Measurements from ENCODE around the gene FAM118A.
"Not testable (repeated sequence)": the region's sequence is repeated elsewhere in the genome, so short reads cannot be mapped to it uniquely, and the experiment has no call there.

FAM118A gene

DNA sequence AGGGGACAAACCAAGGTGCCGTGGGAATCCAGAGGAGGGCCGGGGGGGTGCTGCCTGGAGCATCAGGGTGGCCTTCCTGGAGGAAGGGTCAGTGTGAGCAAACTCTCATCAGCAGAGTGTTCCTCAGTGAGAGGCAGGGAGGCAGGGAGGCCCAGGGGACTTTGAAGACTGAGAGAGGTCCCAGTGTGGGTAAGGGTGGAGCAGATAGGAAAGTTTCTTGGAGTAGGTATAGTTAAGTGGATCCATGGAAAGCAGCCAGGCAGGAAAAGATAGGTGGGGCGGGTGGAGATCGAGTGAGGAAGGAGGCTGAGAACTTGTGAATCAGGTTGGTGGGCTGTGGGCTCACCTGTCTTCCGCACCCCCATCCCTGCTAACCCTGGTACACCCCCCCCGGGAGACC lies 15.7 kb upstream of the FAM118A start:
- no peak for DNase-seq (ENCODE audit: low read depth)
- no peak overlapping the region for H3K4me3 ChIP-seq (ENCODE audit: control insufficient read depth, low read depth, low read length)
- TF ChIP-seq, protein P1, sequence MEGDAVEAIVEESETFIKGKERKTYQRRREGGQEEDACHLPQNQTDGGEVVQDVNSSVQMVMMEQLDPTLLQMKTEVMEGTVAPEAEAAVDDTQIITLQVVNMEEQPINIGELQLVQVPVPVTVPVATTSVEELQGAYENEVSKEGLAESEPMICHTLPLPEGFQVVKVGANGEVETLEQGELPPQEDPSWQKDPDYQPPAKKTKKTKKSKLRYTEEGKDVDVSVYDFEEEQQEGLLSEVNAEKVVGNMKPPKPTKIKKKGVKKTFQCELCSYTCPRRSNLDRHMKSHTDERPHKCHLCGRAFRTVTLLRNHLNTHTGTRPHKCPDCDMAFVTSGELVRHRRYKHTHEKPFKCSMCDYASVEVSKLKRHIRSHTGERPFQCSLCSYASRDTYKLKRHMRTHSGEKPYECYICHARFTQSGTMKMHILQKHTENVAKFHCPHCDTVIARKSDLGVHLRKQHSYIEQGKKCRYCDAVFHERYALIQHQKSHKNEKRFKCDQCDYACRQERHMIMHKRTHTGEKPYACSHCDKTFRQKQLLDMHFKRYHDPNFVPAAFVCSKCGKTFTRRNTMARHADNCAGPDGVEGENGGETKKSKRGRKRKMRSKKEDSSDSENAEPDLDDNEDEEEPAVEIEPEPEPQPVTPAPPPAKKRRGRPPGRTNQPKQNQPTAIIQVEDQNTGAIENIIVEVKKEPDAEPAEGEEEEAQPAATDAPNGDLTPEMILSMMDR (conservative IDR thresholded peaks at IDR 0.05; ENCODE audit: control insufficient read depth, insufficient read depth, low read depth, low read length) = no peak

DNA sequence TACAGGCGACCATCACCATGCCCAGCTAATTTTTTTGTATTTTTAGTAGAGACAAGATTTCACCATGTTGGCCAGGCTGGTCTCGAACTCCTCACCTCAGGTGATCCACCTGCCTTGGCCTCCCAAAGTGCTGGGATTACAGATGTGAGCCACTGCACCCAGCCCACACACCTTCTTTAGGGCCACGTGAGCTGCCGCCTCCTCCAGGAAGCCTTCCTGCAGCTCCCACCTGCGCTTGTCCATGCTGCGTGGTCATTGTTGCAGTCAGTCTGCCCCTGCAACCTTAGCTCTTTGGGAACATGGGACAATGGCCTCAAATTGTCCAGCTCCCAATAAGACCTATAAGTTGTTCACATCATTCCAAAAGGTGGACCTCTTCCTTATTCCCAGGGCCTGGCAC lies 14.7 kb upstream of the FAM118A start:
- not testable (repeated sequence) for DNase-seq (ENCODE audit: low read depth); H3K4me3 ChIP-seq (ENCODE audit: control insufficient read depth, low read depth, low read length)

DNA sequence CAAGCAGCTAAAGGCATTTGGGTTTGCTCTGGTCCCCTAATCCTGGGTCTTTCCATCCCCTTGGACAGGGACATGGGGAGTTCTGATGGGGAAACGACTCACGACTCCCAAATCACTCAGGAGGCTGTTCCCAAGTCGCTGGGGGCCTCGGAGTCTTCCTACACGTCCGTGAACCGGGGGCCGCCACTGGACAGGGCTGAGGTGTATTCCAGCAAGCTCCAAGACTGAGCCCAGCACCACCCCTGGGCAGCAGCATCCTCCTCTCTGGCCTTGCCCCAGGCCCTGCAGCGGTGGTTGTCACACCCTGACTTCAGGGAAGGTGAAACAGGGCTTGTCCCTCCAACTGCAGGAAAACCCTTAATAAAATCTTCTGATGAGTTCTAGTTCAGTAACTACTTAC lies 14.2 kb upstream of the FAM118A start:
- H3K4me3 ChIP-seq (ENCODE audit: control insufficient read depth, low read depth, low read length) = no peak overlapping the region
- DNase-seq (ENCODE audit: low read depth) = no peak
- TF ChIP-seq, protein P1 (conservative IDR thresholded peaks at IDR 0.05; ENCODE audit: control insufficient read depth, insufficient read depth, low read depth, low read length) = no peak

DNA sequence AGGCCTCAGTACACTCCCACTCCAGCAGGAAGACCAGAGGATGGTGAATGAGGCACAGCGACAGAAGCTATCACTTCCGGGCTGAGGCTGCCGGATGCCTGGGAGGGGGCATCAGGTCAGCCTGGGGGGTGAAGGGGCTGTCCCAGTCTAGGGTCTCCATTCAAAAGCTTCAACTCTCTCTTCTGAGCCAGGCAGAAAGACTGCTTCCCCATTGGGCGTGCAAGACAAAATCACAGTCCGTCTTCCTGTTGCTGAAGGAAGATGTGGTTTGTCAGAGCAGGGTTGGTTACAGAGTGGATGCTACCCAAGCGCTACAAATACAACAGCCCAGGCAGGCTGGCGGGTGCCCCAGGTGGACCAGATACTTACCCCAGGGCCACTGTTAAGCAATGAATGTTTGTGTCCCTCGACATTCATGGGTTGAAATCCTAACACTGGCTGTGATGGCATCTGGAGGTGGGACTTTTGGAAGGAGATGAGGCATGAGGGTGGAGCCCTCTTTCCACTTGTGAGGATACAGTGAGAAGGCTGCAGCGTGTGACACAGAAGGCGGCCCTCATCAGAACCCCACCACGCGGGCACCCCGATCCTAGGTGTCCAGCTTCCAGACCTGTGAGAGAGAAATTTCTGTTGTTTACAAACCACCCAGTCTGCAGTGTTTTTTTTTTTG lies 13.0 kb upstream of the FAM118A start:
- no peak overlapping the region for H3K4me3 ChIP-seq (ENCODE audit: control insufficient read depth, low read depth, low read length)
- TF ChIP-seq, protein P1 (conservative IDR thresholded peaks at IDR 0.05; ENCODE audit: control insufficient read depth, insufficient read depth, low read depth, low read length) = no peak
- no peak for DNase-seq (ENCODE audit: low read depth)

DNA sequence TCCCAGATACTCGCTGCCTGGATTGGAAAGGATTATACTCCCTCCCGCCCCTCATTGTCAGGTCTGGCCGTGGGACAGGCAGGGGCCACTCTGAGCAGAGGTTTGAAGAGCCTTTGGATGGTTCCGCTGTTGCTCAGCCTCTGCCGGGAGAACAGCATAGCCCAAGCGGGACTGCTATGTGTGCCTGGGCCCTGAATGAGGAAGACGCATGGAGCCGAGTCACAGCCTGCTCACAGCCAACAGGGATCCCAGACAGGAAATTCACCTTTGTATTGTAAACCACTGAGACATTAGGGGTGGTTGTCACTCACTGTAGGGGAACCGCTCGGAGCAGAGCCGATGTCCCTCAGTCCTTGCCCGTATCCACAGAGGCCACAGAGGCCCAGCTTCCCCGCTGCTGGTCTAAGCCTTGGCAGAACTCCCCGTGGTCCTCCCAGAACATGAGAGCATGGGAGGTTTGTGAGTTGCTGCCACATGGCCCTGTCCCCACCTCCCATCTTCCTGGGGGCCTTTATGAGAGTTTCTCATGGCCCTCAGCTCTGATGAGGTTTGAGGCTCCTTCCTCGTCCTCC lies 10.7 kb upstream of the FAM118A start:
- TF ChIP-seq, protein P1 (conservative IDR thresholded peaks at IDR 0.05; ENCODE audit: control insufficient read depth, insufficient read depth, low read depth, low read length) = no peak
- no peak overlapping the region for H3K4me3 ChIP-seq (ENCODE audit: control insufficient read depth, low read depth, low read length)

DNA sequence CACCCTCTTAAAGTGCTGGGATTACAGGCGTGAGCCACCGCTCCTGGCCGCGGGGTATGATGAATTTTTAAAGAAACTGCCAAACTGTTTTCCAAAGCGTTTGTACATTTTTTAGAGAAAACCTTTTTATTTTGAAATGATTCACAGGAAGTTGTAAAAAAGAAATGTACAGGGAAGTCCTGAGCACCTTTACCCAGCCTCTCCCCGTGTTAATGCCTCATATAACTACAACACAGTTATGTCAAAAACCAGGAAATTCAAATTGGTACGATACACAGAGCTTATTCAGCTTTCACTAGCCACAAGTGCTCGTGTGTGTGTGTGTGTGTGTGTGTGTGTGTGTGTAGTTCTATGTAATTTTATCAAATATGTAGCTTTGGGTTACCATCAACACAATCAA lies 7.0 kb upstream of the FAM118A start:
- DNase-seq (ENCODE audit: low read depth) = no peak
- H3K4me3 ChIP-seq (ENCODE audit: control insufficient read depth, low read depth, low read length) = no peak overlapping the region
- TF ChIP-seq, protein P1 (conservative IDR thresholded peaks at IDR 0.05; ENCODE audit: control insufficient read depth, insufficient read depth, low read depth, low read length) = no peak

More for the DNA sequence above, 10.7 kb upstream of the FAM118A start:
- no peak for DNase-seq (ENCODE audit: low read depth)

DNA sequence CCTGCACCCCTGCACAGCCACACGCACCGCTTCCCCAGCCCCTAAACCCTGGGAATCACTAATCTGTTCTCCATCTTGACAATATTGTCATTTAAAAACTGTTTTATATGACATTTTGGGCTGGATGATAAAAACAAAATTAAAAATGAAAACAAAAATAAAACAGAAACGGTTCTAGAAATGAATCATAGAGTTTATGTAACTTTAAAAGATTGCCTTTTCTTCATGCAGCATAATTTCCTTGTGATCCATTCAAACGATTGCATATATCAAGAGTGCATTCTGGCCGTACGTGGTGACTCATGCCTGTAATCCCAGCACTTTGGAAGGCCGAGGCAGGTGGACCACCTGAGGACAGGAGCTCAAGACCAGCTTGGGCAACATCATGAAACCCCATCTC lies 6.6 kb upstream of the FAM118A start:
- DNase-seq (ENCODE audit: low read depth) = no peak
- no peak overlapping the region for H3K4me3 ChIP-seq (ENCODE audit: control insufficient read depth, low read depth, low read length)
- TF ChIP-seq, protein P1 (conservative IDR thresholded peaks at IDR 0.05; ENCODE audit: control insufficient read depth, insufficient read depth, low read depth, low read length) = no peak
